ENCODE measurements around the gene PRH1. TPM values are rescaled to one million over a fixed set of nuclear protein-coding genes. Genes with fewer than 3 reads are reported as not detected.

The PRH1 gene
- total RNA-seq, result 22.9 and 38.6 TPM in 2 replicates

GRCh38 chr12:10884086-10884725 is at the start of gene PRH1:
Gene PRH1, minus strand, starts transcription at chr12:10884255. Its CDS starts 38 bp downstream, at chr12:10884217.

GRCh38 chr12:10928746-10929286 is 44.8 kb upstream of the PRH1 start, which contains the start of gene PRH2:
Gene PRH2, plus strand, starts transcription at chr12:10929236. Its CDS starts 38 bp downstream, at chr12:10929274.

GRCh38 chr12:10909462-10909861 is 25.4 kb upstream of the PRH1 start, which contains the start of gene TAS2R13:
Gene TAS2R13, minus strand, starts transcription at chr12:10909562. Its CDS starts 264 bp downstream, at chr12:10909298.

GRCh38 chr12:10849425-10849878 is 34.6 kb downstream of the PRH1 start, which contains the start of gene PRR4:
Gene PRR4, minus strand, starts transcription at chr12:10849475. Its CDS starts 38 bp downstream, at chr12:10849437.

Small RNA genes lying within 50 kb of the gene (small RNA-seq; reads per million reads assigned to genes)
- not detected for gene PRR4

Other genes with a start within 250 kb of the PRH1 start
- gene STYK1, start 210.2 kb downstream of the PRH1 start, total RNA-seq, result 12.3 and 14.4 TPM in 2 replicates
- gene YBX3, start 160.9 kb downstream of the PRH1 start, total RNA-seq, result 395 and 439 TPM in 2 replicates
- 0.13 and 0.14 TPM in 2 replicates for gene TAS2R7, start 81.6 kb downstream of the PRH1 start, total RNA-seq
- gene TAS2R8, start 77.0 kb downstream of the PRH1 start, total RNA-seq, result not detected in 2 replicates
- gene TAS2R9, start 74.1 kb downstream of the PRH1 start, total RNA-seq, result 0.13 TPM in 1 of 2 replicates, not detected in the other
- gene TAS2R10, start 57.9 kb downstream of the PRH1 start, total RNA-seq, result 1.1 TPM in 2 replicates
- gene PRR4, start 34.8 kb downstream of the PRH1 start, total RNA-seq, result 1.9 and 2.3 TPM in 2 replicates
- 2.9 and 5.2 TPM in 2 replicates for gene TAS2R13, start 25.3 kb upstream of the PRH1 start, total RNA-seq
- gene PRH2, start 45.0 kb upstream of the PRH1 start, total RNA-seq, result not detected in 2 replicates
- 4.9 and 6.8 TPM in 2 replicates for gene TAS2R14, start 55.0 kb upstream of the PRH1 start, total RNA-seq
- 6.0 and 6.9 TPM in 2 replicates for gene TAS2R50, start 102.7 kb upstream of the PRH1 start, total RNA-seq
- gene TAS2R20, start 114.0 kb upstream of the PRH1 start, total RNA-seq, result 7.2 and 8.6 TPM in 2 replicates
- 9.8 and 13.0 TPM in 2 replicates for gene TAS2R19, start 138.4 kb upstream of the PRH1 start, total RNA-seq
- gene TAS2R31, start 147.2 kb upstream of the PRH1 start, total RNA-seq, result 12.5 and 12.6 TPM in 2 replicates
- 6.3 and 9.4 TPM in 2 replicates for gene TAS2R46, start 178.0 kb upstream of the PRH1 start, total RNA-seq
- 10.2 TPM in 1 of 2 replicates, not detected in the other for gene TAS2R43, start 208.1 kb upstream of the PRH1 start, total RNA-seq

All from thoracic aorta endothelial cell (primary cell).